ENCODE results near the gene MOB3A.

The MOB3A gene

DNA sequence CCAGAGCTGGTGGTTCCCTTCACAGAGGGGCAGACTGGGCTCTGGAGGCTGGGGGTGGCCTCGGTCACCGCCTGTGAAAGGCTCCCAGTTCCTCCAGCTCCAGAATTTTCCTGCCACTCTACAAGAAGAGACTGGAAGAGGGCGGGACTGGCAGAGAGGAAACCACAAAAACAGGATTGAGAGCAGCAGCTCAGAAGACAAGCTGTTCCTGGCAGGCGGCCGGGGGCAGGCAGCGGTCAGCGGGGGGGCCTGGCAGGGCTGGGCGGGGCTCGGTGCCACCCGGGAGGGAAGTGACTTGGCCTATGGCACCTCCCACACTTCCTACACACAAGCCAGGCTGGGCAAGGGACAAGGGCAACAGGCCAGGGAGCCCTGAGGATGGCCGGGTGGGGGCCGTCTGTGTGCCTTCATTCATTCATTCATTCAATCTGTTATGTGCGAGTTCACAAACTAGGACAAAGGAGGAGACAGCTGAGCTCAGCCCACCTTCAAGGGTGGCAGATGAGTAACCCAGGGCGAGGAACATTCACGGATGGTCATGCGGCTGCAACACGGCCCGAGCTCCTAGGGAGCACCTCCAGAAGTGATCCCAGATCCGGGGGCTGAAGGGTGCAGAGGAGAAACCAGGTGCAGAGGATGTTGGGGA lies 63.7 kb downstream of the MOB3A start:
- DNase-seq = no peak

DNA sequence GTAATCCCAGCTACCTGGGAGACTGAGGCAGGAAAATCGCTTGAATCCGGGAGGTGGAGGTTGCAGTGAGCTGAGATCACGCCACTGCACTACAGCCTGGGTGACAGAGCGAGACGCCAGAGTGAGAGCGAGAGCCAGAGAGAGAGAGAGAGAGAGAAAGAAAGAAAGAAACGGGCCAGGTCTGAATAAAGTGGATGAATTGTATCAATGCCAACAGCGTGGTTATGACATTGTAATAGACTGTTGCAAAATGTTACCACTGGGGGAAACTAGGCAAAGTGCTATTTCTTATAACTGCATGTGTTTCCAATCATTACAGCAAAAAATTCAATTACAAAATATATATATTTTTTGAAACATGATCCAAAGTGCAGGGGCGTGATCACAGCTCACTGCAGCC lies 68.8 kb downstream of the MOB3A start:
- no peak for DNase-seq

DNA sequence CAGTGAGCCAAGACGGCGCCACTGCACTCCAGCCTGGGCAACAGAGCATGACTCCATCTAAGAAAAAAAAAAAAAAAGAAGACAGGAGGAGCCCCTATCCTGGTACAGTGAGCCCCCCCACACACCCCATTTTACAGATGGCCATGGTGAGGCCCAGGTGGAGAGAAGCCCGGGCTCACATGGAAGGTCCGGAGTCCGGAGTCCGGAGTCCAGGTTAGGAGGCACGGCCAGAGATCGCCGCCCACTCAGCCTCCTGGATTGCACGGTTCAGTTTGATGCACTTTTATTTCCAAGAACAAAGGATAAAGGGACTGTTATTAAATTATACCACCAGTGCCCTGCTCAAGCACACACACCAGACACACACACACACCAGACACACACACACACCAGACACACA lies 69.4 kb downstream of the MOB3A start:
- no peak for DNase-seq

DNA sequence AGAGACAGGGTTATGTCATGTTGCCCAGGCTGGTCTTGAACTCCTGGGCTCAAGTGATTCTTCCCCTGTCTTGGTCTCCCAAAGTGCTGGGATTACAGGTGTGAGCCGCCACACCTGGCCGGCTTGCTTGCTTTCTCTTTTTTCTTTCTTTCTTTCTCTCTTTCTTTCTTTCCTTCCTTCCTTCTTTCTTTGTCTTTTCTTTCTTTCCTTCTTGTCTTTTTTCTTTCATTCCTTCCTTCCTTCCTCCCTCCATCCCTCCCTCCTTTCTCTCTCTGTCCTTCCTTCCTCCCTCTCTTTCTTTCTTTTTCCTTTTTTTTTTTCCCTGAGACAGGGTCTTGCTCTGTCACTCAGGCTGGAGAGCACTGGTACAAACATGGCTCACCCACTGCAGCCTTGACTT lies 73.8 kb downstream of the MOB3A start:
- no peak for DNase-seq

GRCh38 chr19:2021453-2022140 lies 74.5 kb downstream of the MOB3A start:
- no peak for DNase-seq

All from stimulated activated CD4-positive, alpha-beta T cell treated with anti-CD3 and anti-CD28 coated beads, Interleukin-4, amount 100 ng/mL, for 4 hours (primary cell).